NCI-H1436 (cell line): Measurements from ENCODE around the gene FRMPD4.

Source experiments
- DNase-seq: peaks from one replicate; lab custom pipeline; 2025; lab: John Stamatoyannopoulos, UW

The FRMPD4 gene

DNA sequence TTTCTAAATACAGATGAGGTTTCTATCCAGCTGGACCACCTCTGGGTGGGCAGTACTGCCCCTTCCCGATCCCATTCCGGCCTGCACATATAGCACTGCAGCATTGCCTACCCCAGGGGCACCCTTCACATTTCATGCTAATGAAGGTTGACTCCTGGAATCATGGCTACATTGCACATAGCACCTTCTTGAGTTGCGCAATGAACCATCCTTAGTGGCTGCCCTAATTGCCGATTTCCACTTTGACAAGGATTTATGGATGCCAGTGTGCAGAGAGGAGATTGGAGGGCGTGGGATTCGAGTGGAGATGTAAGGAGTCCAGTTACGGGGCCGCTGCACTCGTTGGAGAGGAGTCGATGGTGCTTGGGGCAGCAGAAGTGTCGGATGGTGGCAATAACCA, 229.0 kb downstream of the FRMPD4 start:
- no peak for DNase-seq

- DNase-seq, result no peak
Observed at GRCh38 chrX:12370497-12370986, 232.3 kb downstream of the FRMPD4 start.

DNA sequence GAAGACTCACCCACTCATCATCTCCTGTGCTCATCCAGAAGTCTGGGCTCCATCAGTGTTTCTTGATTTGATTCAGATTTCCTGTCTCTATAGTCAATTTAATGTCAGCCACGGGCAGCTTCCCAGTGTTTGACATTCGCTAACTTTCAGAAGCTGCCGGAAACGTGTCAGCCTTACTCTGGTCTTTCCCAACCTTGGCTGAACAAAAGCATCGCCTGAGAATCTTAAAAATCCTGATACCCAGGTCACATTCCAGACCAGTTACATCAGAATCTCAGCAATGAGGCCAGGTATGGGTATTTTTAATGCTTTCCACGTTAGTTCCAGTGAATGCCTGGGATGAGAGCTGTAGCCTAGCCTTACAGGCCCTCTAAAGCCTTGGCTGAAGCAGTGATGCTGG, 233.8 kb downstream of the FRMPD4 start:
- no peak for DNase-seq

- no peak for DNase-seq
Observed at GRCh38 chrX:12374286-12374685, 236.0 kb downstream of the FRMPD4 start.

- DNase-seq, result no peak
Observed at GRCh38 chrX:12378253-12378652, 240.0 kb downstream of the FRMPD4 start.

- no peak for DNase-seq
Observed at GRCh38 chrX:12378706-12379105, 240.4 kb downstream of the FRMPD4 start.

- no peak for DNase-seq
Observed at GRCh38 chrX:12379671-12380070, 241.4 kb downstream of the FRMPD4 start.

- DNase-seq, result no peak
Observed at GRCh38 chrX:12383196-12383595, 244.9 kb downstream of the FRMPD4 start.

- DNase-seq, result no peak
Observed at GRCh38 chrX:12390301-12390700, 252.0 kb downstream of the FRMPD4 start.

DNA sequence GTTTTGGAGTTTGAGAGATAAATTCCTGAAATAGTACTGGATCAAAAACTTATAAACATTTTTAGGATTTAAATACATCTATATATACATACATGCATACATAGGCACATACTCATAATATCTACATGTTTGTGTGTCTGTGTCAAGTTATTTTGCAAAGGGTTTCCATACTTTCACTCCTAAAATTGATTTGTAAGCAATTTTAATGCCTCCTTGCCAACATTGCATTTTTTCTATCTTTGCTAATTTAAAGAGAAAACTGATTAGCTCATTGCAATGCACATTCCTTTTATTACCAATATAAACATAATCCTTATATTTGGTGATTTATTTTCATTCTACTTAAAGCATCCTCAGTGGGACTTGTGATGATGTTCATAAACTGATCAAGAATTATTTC, 258.3 kb downstream of the FRMPD4 start:
- DNase-seq, result no peak

DNA sequence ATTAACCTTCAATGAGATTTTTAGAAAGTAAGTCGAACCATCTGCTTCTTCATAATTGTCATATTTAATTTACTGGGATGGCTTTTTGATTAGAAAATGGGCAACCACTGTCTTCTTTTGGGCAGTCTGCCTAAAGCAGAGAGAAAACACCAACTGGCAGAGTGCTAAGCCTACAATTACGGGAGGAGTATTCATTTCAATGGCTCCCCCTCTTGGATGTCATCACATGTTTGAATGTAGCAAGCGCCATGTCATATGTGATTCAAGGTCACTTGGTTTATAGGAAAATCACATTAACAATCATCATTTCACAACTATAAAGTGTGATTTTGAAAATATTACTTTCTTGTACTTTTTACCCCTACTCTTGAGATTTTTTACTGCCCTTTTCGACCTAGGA, 261.9 kb downstream of the FRMPD4 start:
- no peak for DNase-seq

DNA sequence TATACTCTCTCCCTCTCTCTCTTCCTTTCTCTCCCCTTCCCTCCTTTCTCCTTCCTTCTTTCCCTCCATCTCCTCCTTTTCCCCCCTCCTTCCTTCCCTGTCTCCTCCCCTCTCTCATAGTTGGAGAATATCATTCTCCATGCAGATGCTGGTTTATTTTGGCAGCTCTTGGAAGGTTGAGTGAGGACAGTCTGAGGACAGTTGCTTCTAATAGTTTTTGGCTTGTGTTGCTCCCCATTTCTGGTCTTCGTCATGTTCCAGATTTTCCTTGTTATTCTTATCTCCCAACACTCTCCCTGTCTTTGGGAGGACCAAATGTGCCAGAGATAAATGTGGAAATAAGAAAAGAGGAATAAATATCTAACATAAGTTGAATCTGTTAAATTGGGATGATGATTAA, 263.0 kb downstream of the FRMPD4 start:
- DNase-seq, result no peak

- no peak for DNase-seq
Observed at GRCh38 chrX:12403474-12404082, 265.3 kb downstream of the FRMPD4 start.

DNA sequence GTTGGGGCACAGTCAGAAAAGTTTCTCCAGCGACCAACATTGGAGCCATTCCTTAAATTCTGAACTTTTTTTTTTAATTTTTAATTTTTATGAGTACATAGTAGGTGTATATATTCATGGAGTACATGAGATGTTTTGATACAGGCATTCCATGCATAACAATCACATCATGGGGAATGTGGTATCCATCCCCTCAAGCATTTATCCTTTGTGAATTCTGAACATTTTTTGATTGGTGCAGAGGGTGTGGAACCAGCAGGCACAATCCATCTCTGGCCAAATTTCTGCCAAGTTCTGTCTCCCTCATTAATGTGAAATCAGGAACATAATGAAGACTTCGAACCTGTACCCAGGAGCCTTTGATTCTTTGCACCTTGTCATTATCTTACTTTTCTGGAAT, 267.0 kb downstream of the FRMPD4 start:
- DNase-seq, result no peak

- DNase-seq, result no peak
Observed at GRCh38 chrX:12410523-12410922, 272.2 kb downstream of the FRMPD4 start.

- no peak for DNase-seq
Observed at GRCh38 chrX:12411831-12412230, 273.6 kb downstream of the FRMPD4 start.

- DNase-seq, result no peak
Observed at GRCh38 chrX:12412561-12412960, 274.3 kb downstream of the FRMPD4 start.

DNA sequence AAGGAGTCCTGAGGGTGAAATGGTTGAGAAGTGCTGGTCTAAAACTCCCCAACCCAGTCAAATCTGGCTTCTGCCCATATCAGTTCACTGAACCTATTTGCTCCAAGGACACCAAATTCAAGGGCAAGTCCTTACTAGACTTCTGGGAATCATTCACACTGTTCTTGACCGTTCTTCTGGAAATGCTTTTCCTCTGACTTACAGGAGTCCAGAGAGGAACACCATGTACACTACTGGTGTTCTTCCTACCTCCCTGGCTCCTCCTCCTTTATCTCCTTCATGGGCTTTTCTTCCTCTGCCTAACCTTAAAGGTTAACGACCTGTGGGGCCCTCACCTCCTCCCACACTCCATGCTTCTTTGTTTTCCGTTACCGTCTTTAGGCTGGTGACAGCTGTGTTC, 281.3 kb downstream of the FRMPD4 start:
- DNase-seq, result no peak

GRCh38 chrX:12421918-12422317, 283.6 kb downstream of the FRMPD4 start:
- no peak for DNase-seq

DNA sequence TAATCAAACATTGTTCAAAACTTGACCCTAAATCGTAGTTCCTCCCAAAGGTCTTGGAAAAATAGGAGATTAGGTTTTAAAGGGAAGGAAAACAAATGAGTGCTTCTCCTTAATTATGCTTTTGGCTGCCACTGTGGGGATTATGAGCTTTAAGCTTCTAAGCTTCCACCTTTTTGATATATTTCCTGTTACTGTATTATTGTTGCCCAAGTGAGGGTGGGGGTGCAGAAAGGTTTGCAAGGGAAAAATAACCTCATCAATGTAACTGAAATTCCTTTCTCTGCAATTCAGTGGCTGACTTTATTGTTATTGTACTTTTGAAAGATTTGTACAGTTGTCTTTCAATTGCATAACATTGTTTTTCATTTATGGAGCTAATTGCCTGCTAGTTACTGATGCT, 285.1 kb downstream of the FRMPD4 start:
- no peak for DNase-seq

GRCh38 chrX:12425496-12425895, 287.2 kb downstream of the FRMPD4 start:
- no peak for DNase-seq

DNA sequence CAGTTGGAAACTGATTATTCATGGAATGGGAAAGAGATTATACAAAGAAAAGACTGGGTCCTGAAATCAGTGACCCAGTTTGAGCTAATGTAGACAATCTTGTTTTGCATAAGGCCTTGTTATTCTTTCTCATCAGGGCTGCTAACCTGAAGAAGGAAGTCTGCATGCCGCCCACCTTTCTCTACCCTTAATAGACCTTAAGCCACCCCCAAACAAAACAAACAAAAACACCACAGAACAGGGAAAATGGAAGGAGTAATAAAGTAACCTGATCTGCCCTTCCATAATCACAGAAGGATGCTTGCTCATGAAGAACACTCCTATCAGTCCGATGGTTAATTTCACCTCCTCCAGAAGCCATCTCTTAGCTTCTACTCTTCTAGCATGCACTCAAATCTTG, 288.1 kb downstream of the FRMPD4 start:
- no peak for DNase-seq

- DNase-seq, result no peak
Observed at GRCh38 chrX:12434493-12434892, 296.2 kb downstream of the FRMPD4 start.

GRCh38 chrX:12439416-12439815, 301.1 kb downstream of the FRMPD4 start:
- no peak for DNase-seq

GRCh38 chrX:12440246-12440645, 302.0 kb downstream of the FRMPD4 start:
- DNase-seq, result no peak
